HepG2 (cell line): Measurements from ENCODE around the gene TRIAP1. TPM values are rescaled to one million over a fixed set of nuclear protein-coding genes. Genes with fewer than 3 reads are reported as not detected.

Source experiments
- SKIL ChIP-seq: sonication (generic); formaldehyde crosslinking; IDR thresholded peaks from 2 replicates; pipeline ENCODE4 v1.8.0; 2022; ENCODE audit warnings: missing genetic modification reagents, mild to moderate bottlenecking, moderate library complexity, borderline replicate concordance
- THRA ChIP-seq: sonication (generic); formaldehyde crosslinking; IDR thresholded peaks from 2 replicates; pipeline ENCODE4 v1.4.0; 2020; ENCODE audit warnings: missing genetic modification reagents, borderline replicate concordance
- ZNF280D ChIP-seq: sonication (generic); formaldehyde crosslinking; IDR thresholded peaks from 2 replicates; pipeline ENCODE4 v1.5.1; 2020; ENCODE audit warnings: mild to moderate bottlenecking, missing genetic modification reagents
- ZNF816 ChIP-seq: sonication (generic); formaldehyde crosslinking; IDR thresholded peaks from 2 replicates; pipeline ENCODE4 v1.8.0; 2022; ENCODE audit warnings: missing genetic modification reagents, mild to moderate bottlenecking, borderline replicate concordance
- ZNF883 ChIP-seq: sonication (generic); formaldehyde crosslinking; IDR thresholded peaks from 2 replicates; pipeline ENCODE4 v1.5.1; 2020; ENCODE audit warnings: mild to moderate bottlenecking, missing genetic modification reagents; ENCODE audit errors: not compliant biosample characterization
- polyA plus RNA-seq, 8 experiments: library from polyadenylated mRNA; depleted of rRNA in 3 of 8; stranded (reverse) in 7 of 8; unstranded in 1 of 8; fragments of >200 nt; fragmentation: Illumina TruSeq in 4 of 8; extraction: Trizol in 4 of 8; gene quantifications; 2 replicates each; pipeline versions ENCODE4 v1.2.1 to v1.2.3, GENCODE V29; 2011 to 2016; ENCODE audit warnings: low read depth in 4 of 8, missing spikeins in 1 of 8, mixed read lengths in 1 of 8; ENCODE audit not compliant: insufficient read depth in 1 of 8
- total RNA-seq, 5 experiments: library from RNA; depleted of rRNA; stranded (reverse); fragments of >200 nt; fragmentation: Illumina TruSeq; extraction: Trizol; gene quantifications; 2 replicates each; pipeline ENCODE4 v1.2.3, GENCODE V29; 2016; ENCODE audit warnings: low read depth in 1 of 5
- TF ChIP-seq, protein P1 (sequence below): IDR thresholded peaks from 2 replicates; pipeline ENCODE4 v1.6.1; 2012; ENCODE audit warnings: low read length, improper control_type of control experiment

Gene TRIAP1
- total and polyA plus RNA-seq, 2 of the 13 experiments (the other 11 are each of a cell fraction or from before 2014, with no cell fraction given): 55.0 to 117 TPM

DNA sequence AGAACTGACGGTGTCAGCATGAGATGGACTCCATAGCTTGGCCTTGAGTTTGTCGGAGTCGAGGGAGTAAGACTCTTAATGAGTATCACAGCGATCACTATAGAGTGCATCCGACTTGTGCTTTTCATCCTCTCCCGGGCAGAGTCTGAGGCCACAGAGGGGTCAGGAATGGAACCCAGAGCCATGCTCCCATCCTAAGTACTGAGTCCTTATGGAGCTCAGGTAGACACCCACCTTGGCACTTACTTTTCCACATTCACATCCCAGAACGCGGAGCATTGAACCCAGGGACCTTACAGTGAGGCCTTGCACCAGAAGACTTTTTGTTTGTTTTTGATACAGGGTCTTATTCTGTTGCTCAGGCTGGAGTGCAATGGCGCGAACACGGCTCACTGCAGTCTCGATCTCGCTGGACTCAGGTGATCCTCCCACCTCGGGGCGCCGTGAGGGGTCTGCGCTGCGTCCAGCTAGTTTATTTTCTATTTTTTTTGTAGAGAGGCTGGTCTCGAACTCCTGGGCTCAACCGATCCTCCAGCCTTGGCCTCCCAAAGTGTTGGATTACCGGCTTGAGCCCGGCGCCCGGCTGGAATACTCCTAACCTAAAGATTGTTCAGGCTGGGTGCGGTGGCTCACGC is 24.1 kb upstream of the TRIAP1 start (continued):
- TF ChIP-seq ZNF280D (peak; percentile 50; the same call in 1 of the 2 replicates), ZNF816 (CRISPR knock-in tag) (no peak), ZNF883 (CRISPR knock-in tag) (no peak), THRA (no peak), SKIL (CRISPR knock-in tag) (no peak)
- TF ChIP-seq, protein P1, sequence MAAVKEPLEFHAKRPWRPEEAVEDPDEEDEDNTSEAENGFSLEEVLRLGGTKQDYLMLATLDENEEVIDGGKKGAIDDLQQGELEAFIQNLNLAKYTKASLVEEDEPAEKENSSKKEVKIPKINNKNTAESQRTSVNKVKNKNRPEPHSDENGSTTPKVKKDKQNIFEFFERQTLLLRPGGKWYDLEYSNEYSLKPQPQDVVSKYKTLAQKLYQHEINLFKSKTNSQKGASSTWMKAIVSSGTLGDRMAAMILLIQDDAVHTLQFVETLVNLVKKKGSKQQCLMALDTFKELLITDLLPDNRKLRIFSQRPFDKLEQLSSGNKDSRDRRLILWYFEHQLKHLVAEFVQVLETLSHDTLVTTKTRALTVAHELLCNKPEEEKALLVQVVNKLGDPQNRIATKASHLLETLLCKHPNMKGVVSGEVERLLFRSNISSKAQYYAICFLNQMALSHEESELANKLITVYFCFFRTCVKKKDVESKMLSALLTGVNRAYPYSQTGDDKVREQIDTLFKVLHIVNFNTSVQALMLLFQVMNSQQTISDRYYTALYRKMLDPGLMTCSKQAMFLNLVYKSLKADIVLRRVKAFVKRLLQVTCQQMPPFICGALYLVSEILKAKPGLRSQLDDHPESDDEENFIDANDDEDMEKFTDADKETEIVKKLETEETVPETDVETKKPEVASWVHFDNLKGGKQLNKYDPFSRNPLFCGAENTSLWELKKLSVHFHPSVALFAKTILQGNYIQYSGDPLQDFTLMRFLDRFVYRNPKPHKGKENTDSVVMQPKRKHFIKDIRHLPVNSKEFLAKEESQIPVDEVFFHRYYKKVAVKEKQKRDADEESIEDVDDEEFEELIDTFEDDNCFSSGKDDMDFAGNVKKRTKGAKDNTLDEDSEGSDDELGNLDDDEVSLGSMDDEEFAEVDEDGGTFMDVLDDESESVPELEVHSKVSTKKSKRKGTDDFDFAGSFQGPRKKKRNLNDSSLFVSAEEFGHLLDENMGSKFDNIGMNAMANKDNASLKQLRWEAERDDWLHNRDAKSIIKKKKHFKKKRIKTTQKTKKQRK: no peak
